Measurements from ENCODE around the gene PFDN4.

GRCh38 chr20:54162378-54163009 lies 45.4 kb upstream of the PFDN4 start:
- TF ChIP-seq CTCF (IDR thresholded peaks at IDR 0.05) (no peak), POLR2A (IDR thresholded peaks at IDR 0.05) (no peak)

Measured in lower leg skin (tissue), 3 donors.